SH-SY5Y (cell line): ENCODE results near the gene TMEM158.

Experiments
- GATA2 ChIP-seq: IDR thresholded peaks from 2 replicates; pipeline ENCODE4 v1.6.1; 2011; ENCODE audit warnings: mild to moderate bottlenecking, low read depth, low read length
- GATA3 ChIP-seq: IDR thresholded peaks from 2 replicates; pipeline ENCODE4 v1.6.1; 2011; ENCODE audit warnings: low read depth, mild to moderate bottlenecking, low read length, moderate library complexity

Gene TMEM158

GRCh38 chr3:45249391-45249790 lies 23.3 kb upstream of the TMEM158 start:
- TF ChIP-seq GATA3 (no peak), GATA2 (no peak)

GRCh38 chr3:45246241-45246640 lies 20.2 kb upstream of the TMEM158 start:
- TF ChIP-seq GATA3, result no peak
- TF ChIP-seq GATA2, result no peak

DNA sequence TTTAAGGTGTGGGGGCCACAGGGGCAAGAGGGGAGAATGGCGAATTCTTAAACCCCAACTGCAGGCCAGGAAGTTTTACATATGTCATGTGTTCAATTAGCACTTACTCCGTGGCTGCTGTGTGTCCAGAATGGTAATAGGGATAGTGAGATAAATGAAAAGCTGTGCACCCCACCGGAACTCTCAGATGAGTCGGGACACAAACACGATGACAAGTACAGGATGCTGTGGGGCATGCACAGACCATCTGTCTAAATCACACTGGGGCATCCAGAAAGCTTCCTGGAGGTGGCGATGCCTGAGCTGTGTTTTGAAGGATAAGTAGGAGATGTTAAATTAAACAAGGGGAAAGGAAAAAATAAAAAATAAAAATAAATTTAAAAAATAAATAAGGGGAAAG lies 18.3 kb upstream of the TMEM158 start:
- TF ChIP-seq GATA2 (no peak), GATA3 (no peak)

DNA sequence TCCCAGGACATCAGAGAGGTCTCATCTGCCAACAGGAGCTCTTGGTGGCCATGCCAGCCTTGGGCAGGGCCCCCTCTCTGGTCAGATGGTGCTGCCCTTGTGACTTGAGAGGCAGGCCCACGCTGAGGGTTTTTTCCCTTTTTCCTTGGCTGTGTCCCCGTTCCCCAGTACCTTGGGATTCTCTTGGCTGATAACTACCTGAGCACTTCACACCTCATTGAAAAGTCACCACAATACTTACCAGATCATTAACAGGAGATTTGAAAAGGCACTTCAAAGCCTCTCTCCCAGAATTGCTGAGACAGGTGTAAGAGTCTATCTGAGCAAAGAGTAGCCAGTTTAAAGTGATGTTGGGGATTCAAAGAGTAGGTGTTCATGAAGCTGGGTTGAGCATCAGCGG lies 15.1 kb upstream of the TMEM158 start:
- TF ChIP-seq GATA2, result no peak
- no peak for TF ChIP-seq GATA3

GRCh38 chr3:45240292-45240691 lies 14.2 kb upstream of the TMEM158 start:
- TF ChIP-seq GATA2, result no peak
- TF ChIP-seq GATA3, result no peak

DNA sequence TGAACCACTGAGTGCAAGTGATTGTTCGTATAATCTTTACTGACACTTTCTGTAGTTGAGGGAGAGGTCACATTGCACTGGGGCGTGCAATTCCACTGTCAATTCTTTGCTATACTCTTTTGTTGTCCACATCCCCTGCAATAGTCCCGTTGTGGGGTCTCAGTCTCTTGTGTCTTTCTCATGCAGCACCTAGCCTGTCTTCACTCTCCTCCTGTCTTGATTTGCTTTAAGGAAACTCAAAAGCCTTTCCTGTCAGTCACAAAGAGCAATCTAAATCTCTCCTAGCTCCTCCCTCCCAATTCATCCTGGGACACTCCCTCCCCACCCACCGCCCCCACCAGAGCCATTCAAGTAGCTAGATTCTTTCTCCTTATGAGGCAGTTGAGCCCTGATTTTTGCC lies 13.2 kb upstream of the TMEM158 start:
- TF ChIP-seq GATA3 (no peak), GATA2 (no peak)

DNA sequence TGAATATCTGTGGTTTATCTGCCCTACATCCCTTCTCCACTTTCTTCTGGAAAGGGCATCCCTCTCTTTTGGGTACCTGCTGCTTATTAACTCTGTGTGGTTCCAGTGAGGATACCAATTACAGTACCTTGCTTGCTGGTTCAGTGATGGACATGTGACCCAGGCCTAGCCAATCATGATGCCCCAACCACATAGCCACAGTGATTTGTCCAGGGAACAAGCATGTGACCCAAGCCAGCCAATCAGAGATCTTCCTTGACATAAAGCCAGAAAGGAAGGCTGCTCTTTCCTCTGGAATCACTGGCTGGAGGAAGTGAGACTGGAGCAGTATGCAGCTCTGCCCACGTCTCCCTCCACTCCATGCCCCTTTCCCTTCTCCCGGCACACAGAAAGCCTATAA lies 10.9 kb upstream of the TMEM158 start:
- no peak for TF ChIP-seq GATA3
- TF ChIP-seq GATA2, result no peak

DNA sequence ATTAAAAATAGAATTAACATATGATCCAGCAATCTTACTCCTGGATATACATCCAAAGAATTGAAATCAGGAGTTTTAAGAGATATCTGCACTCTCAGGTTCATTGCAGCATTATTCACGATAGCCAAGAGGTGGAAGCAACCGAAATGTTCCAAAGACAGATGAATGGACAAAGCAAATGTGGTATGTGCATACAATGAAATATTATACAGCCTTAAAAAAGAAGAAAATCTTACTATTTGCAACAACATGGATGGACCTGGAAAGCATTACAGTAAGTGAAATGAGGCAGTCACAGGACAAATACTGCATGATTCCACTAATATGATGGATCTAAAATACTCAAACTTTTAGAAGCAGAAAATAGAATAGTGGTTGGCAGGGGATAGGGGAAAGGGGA lies 9.3 kb upstream of the TMEM158 start:
- TF ChIP-seq GATA2 (no peak), GATA3 (no peak)

DNA sequence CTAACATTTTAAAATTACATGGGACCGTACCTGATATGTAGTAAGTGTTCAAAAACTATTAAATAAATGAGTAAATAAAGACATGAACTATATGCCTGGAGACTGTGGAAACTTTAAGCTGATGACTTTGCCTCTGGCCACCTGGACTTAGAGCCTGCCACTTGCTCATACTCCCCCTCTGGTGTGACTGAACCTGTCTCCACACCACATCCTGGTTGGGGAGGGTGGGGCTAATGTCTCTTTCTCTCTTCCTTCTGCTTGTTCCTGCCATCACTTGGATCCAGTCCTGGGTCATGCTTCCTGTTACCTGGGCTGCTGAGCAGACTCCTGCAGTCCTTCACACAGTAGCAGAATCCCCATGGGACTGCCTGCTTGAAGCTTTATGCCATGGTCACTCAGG lies 8.2 kb upstream of the TMEM158 start:
- TF ChIP-seq GATA3, result no peak
- no peak for TF ChIP-seq GATA2

DNA sequence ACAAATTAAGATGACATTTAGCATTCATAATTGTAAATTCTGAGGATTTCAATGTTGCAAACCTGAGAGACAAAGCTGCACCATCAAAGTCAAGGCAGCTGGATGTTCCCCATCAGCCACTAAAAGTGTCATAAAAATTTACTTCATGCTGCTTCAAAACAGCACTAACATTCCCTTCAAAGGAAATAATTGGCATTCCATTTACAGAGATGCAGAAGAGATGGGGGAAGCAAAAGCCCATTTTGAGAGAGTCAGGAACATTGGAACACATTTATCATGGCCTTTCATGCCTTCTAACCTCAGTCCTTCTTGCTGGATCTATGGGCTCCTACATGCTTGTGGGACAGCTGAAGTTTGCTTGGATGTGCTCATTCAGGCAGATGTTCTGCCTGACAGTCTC lies 6.4 kb upstream of the TMEM158 start:
- TF ChIP-seq GATA2 (no peak), GATA3 (no peak)

DNA sequence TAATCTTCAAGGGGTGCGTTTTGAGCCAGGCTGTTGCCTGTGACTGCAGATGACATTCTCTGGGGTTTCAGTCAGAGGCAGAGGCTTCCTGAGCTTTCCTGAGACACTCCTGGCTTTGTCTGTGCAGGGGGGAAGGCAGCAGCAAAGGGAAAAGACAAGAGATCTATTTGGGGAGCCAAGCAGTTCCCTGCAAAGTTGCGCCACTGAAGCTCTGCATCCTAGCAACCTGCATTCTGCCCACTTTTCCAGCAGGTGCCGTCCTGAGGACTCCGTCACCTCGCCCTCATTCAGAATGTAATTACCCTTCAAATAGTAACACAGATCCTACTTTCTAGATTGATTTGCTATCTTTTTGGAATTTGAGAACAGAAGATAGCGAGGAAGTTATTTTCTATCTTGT lies 1.9 kb upstream of the TMEM158 start:
- no peak for TF ChIP-seq GATA3
- TF ChIP-seq GATA2, result no peak

DNA sequence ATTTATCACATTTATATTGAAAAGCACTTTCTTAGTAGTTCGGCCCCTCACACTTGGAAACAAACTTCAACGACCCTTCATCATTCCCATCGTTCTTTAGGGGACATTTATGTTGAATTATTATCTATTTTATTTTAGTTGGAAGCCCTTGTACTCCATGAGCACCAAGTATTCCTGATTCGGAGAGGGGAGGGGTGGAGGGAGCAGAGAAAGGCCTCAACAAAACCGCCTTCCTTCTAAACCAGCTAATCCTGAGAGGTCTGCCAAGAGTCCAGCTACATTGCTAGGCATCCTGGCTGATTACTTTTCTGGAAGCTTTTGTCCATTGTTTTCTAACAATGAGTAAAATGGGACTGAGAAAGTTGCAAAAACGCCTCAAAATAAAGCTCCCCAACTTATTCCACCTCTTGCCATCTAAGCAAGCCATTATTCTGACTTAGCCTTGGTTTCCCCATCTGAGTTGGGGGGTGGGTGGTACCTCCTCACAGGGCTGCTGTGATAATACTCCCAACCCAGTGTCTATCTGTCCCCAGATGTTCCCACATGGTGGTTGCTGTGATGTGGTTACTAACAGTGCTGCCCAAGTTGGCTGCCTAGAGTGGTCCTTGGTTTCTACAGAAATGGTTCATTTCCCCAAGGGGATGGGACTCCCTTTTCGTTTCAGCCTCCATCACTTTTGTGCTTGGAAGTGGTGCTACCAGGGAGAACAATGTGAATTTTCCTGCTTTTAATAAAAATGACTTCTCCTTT lies 1.2 kb upstream of the TMEM158 start:
- TF ChIP-seq GATA2, result no peak
- no peak for TF ChIP-seq GATA3

- TF ChIP-seq GATA2, result no peak
- TF ChIP-seq GATA3, result no peak
Observed at GRCh38 chr3:45225465-45226205, 452 bp downstream of the TMEM158 start.

GRCh38 chr3:45224824-45225464 lies 1.1 kb downstream of the TMEM158 start:
- TF ChIP-seq GATA2, result no peak
- TF ChIP-seq GATA3, result no peak
